Activated CD8-positive, alpha-beta memory T cell treated with anti-CD3 and anti-CD28 coated beads for 1 hour (primary cell): ENCODE results near the gene ABT1.

Experiments used
- DNase-seq, 2 donors: peaks; one replicate each; pipeline ENCODE4 v3.0.0-alpha.2; 2020; ENCODE audit warnings: low read depth in 1 of 2; ENCODE audit errors: extremely low read depth in 1 of 2

ABT1 gene

GRCh38 chr6:26600759-26601158 is 4.0 kb downstream of the ABT1 start:
- DNase-seq = no peak

DNA sequence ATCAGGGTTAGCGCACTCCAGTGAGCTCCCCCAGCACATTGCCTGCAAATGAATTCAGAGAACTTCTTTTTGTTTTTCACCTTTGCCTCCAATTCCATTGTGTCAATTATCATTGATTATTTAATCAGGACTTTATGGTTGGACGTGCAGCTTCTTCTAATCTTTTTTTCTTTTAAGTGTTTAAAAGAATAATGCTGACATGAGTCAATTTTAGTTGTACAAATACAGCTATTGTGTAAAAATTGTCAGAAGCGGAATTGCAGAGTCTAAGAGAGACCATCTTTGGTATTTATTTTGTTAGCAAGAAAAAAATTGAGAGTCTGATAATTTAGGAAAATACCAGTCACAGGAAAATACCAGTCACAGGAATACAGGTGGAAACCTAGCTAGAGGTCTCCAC is 5.5 kb downstream of the ABT1 start:
- no peak for DNase-seq

DNA sequence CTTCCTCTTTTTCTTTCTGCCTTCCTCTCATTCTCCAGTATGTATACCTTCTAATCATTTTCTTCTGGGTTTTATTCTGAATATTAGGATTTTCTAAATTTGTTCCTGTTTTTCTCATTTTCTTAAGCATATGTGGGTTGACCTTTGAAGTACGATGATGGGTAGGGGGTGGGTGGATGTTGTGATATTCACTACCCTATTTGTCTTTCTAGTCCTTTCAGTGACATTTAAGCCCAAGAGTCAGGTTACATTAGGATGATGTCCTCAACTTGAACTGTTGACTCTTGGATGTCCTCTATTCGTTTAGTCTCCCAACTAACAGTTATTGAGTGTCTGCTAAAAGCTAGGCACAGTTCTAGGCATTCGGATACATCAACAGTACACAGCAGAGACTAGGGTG is 7.3 kb downstream of the ABT1 start:
- no peak for DNase-seq

GRCh38 chr6:26604797-26605196 is 8.0 kb downstream of the ABT1 start:
- DNase-seq = no peak

GRCh38 chr6:26607434-26608230 is 10.9 kb downstream of the ABT1 start:
- DNase-seq = no peak

- DNase-seq = no peak
Measured at GRCh38 chr6:26609463-26609862, 12.7 kb downstream of the ABT1 start.

DNA sequence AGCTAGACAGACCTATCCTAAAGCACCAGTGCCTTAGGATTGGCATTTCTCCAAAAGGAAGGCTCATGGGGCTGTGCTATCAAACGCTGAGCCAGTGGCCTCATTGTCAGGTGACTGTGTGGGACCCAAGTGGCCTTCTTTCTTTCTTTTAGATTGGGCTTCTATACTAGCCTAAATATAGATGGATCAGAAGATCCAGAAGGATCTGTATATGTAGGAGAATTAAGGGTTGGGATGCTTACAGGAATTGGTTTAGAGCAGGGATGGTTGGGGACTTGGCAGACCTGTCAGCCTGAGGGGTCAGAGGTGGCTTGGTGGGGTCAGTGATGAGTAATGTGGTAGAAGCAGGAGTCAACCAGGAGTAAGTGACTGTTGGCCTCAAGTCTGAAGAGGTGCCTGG is 14.8 kb downstream of the ABT1 start:
- DNase-seq = no peak

DNA sequence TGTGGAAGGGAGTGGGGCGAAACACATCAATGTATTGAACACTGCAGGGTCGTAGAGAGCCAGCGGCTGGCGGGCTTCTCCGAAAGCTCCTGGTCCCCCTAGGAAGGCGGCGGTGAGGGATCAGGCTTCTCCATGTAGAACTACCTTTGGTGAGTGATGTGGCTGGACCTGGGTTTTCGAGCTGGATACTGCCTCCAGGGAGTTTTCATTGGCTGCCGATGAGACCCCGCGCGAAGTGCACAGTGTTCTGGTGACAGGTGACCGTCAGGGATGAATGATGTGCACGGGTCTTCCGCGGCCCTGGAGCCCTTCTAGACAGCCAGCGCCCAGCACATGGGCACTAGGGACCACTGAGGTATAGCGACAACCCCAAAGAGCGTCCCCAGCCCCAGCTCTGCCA is 16.4 kb downstream of the ABT1 start:
- DNase-seq = no peak

GRCh38 chr6:26613689-26614683 is 17.2 kb downstream of the ABT1 start:
- DNase-seq = no peak

DNA sequence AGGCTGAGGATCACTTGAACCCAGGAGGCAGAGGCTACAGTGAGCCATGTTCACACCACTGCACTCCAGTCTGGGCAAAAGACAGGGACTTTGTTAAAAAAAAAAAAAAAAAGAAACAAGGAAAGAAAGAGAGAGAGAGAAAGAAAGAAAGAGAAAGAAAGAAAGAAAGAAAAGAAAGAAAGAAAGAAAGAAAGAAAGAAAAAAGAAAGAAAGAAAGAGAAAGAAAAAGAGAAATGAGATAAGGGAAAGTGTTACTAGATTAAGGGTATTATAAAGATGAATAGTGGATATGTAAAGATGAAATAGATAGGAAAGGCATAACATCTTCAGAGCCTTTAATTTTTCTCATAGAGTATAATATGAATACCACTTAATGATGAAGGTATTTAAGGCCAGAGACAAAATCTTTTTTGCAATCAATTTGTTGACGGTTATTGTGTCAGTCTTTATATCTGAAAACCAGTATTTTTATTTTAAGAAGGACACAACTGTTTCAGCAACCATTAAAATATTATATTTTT is 26.6 kb downstream of the ABT1 start:
- no peak for DNase-seq

DNA sequence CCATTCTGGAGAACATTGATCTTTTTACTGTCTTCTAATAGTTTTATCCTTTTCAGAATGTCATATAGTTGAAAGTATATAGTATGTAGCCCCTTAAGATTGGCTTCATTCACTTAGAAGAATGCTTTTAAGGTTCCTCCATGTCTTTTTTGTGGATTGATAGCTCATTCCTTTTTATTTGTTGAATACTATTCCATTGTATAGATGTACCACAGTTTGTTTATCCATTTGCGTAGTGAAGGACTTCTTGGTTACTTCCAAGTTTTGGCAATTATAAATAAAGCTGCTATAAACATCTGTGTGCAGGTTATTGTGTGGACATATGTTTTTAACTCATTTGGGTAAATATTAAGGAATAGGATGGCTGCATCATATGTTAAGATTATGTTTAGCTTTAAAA is 27.8 kb downstream of the ABT1 start:
- DNase-seq = no peak

DNA sequence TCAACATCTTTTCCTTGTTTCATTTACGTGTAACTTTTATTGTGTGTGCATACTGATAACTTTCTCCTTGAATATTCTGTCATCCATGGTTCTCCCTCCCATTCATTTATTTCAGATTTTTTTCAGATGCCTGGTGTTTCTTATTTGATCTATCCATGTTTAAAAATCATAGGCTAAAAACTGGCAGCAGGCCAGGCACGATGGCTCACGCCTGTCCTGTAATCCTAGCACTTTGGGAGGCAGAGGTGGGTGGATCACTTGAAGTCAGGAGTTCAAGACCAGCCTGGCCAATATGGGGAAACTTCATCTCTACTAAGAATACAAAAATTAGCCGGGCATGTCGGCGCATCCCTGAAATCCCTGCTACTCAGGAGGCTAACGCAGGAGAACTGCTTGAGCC is 31.1 kb downstream of the ABT1 start:
- DNase-seq = no peak

- DNase-seq = no peak
Measured at GRCh38 chr6:26629359-26629758, 32.6 kb downstream of the ABT1 start.

DNA sequence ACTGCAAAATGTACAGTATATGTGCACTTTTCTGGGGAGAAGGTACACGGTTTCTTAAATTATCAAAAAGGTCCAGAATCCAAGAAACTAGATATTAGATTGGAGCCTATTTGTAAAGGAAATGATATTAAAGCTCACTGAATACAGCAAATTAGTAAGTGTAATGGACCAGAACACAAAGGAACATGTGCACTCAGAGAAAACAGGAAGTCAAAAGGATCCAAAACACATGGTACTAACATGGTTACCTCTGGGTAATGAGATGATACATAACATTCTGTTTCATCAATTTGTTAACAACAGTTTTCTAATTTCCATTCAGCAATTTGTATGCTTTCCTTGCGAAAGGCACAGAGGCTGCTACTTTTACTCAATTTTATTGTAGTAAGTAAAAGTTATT is 44.1 kb downstream of the ABT1 start:
- no peak for DNase-seq

- no peak for DNase-seq
Measured at GRCh38 chr6:26646074-26646473, 49.3 kb downstream of the ABT1 start.
